HepG2 (cell line): ENCODE data around the gene STEAP3. TPM values are rescaled to one million over a fixed set of nuclear protein-coding genes. Genes with fewer than 3 reads are reported as not detected.

Source experiments
- ATAC-seq: fragments of 200-7000 bp; cut with Tn5 transposase; 3 replicates; pipeline ENCODE4 v1.9.1; 2020; ENCODE audit warnings: mild to moderate bottlenecking, moderate library complexity
- BruUV-seq: library from RNA; stranded (reverse); fragments of 400-500 nt; replicated peaks from 2 replicates; lab custom pipeline; 2021; lab: Mats Ljungman, UMichigan
- CTCF ChIA-PET: fragments of 300-600 bp; formaldehyde crosslinking; extraction: SDS; loops from one replicate; lab custom pipeline; 2021; ENCODE audit warnings: low total read pairs, inconsistent platforms, low intra/inter-chr PET ratio; lab: Yijun Ruan, JAX
- POLR2A ChIA-PET: fragments of 350-600 bp; sonication (Branson Sonifier 250); formaldehyde crosslinking; loops from one replicate; lab custom pipeline; 2020; ENCODE audit warnings: antibody characterized with exemption, inconsistent platforms; lab: Yijun Ruan, JAX
- DNase-seq: peaks from one replicate; pipeline ENCODE4 v3.0.0-alpha.2; 2015; ENCODE audit warnings: low spot score
- FAIRE-seq: peaks from 3 replicates; lab custom pipeline; 2011; peaks lifted over from hg19 to GRCh38; lab: Jason Lieb, UNC
- H2AFZ ChIP-seq: one replicate; pipeline ENCODE4 v1.6.1; 2011; ENCODE audit warnings: low read length, inconsistent platforms
- H3K27ac ChIP-seq: fragments of 300-600 bp; 3 replicates; pipeline ENCODE4 v1.8.0; 2011; ENCODE audit warnings: mixed run types, mild to moderate bottlenecking, mixed read lengths, low read length, inconsistent platforms; ENCODE audit not compliant: insufficient read depth; ENCODE audit errors: extremely low read length
- H3K27me3 ChIP-seq, 2 experiments: fragments of 200-600 bp in 1 of 2; 2 replicates in 1 of 2; 3 replicates in 1 of 2; pipeline versions ENCODE4 v1.6.0 to v1.8.0; 2011; ENCODE audit warnings: low read length in 2 of 2, mild to moderate bottlenecking in 2 of 2, moderate library complexity in 2 of 2, inconsistent platforms in 1 of 2; ENCODE audit not compliant: insufficient read depth in 2 of 2, control insufficient read depth in 1 of 2
- H3K36me3 ChIP-seq, 2 experiments: fragments of 200-600 bp in 1 of 2; replicated peaks in 1 of 2; 2 replicates in 1 of 2; 3 replicates in 1 of 2; pipeline versions ENCODE4 v1.5.1 to v1.8.0; 2011; ENCODE audit warnings: low read length in 2 of 2, inconsistent platforms in 1 of 2; ENCODE audit not compliant: insufficient read depth in 2 of 2, control insufficient read depth in 1 of 2
- H3K4me1 ChIP-seq: 2 replicates; pipeline ENCODE4 v1.5.1; 2012; ENCODE audit warnings: low read length, inconsistent platforms; ENCODE audit not compliant: insufficient read depth
- H3K4me2 ChIP-seq: 2 replicates; pipeline ENCODE4 v1.6.0; 2011; ENCODE audit warnings: low read depth, low read length, inconsistent platforms
- H3K4me3 ChIP-seq, 3 experiments: fragments of 200-600 bp in 1 of 3; sonication (generic), shearing (Covaris generic) in 1 of 3; replicated peaks in 1 of 3; 2 replicates each; pipeline ENCODE4 v1.5.1; 2011 to 2016; ENCODE audit warnings: low read length in 3 of 3, inconsistent platforms in 2 of 3, low read depth in 2 of 3, mild to moderate bottlenecking in 2 of 3, control low read depth in 1 of 3, mixed read lengths in 1 of 3; ENCODE audit not compliant: insufficient read depth in 1 of 3
- H3K79me2 ChIP-seq: one replicate; pipeline ENCODE4 v1.6.1; 2011; ENCODE audit warnings: low read length, inconsistent platforms; ENCODE audit not compliant: insufficient read depth
- H3K9ac ChIP-seq: 2 replicates; pipeline ENCODE4 v1.6.0; 2011; ENCODE audit warnings: mild to moderate bottlenecking, low read depth, low read length, inconsistent platforms; ENCODE audit not compliant: insufficient read depth
- H3K9me3 ChIP-seq: 2 replicates; pipeline ENCODE4 v1.5.1; 2012; ENCODE audit warnings: mild to moderate bottlenecking, low read length
- H4K20me1 ChIP-seq: 2 replicates; pipeline ENCODE4 v1.6.0; 2011; ENCODE audit warnings: inconsistent platforms, mild to moderate bottlenecking, low read length, moderate library complexity; ENCODE audit not compliant: insufficient read depth
- AGO2 ChIP-seq: fragments of 200-400 bp; formaldehyde crosslinking; optimal IDR thresholded peaks from 2 replicates; pipeline ENCODE3; 2017; ENCODE audit warnings: mild to moderate bottlenecking, low read depth, low read length, moderate library complexity
- GTF2F1 ChIP-seq: fragments of 150-350 bp; IDR thresholded peaks from 2 replicates; pipeline ENCODE4 v1.6.1; 2014; ENCODE audit warnings: low read length
- HNRNPH1 ChIP-seq: fragments of 200-400 bp; formaldehyde crosslinking; optimal IDR thresholded peaks from 2 replicates; pipeline ENCODE3; 2017; ENCODE audit warnings: mild to moderate bottlenecking, low read depth, low read length
- KDM4B ChIP-seq: sonication (generic); formaldehyde crosslinking; IDR thresholded peaks from 2 replicates; pipeline ENCODE4 v1.4.0; 2020; ENCODE audit warnings: missing genetic modification reagents
- KDM5B ChIP-seq: sonication (generic); formaldehyde crosslinking; IDR thresholded peaks from 2 replicates; pipeline ENCODE4 v1.4.0; 2020; ENCODE audit warnings: missing genetic modification reagents, mild to moderate bottlenecking, borderline replicate concordance
- MTF1 ChIP-seq: sonication (generic); formaldehyde crosslinking; IDR thresholded peaks from 2 replicates; pipeline ENCODE4 v1.5.0; 2020; ENCODE audit warnings: missing genetic modification reagents
- NFE2L1 ChIP-seq: sonication (generic); formaldehyde crosslinking; IDR thresholded peaks from 2 replicates; pipeline ENCODE4 v1.4.0; 2020; ENCODE audit warnings: missing genetic modification reagents, mild to moderate bottlenecking, borderline replicate concordance
- NFIB ChIP-seq: sonication (generic); formaldehyde crosslinking; IDR thresholded peaks from 2 replicates; pipeline ENCODE4 v1.9.0; 2021; ENCODE audit warnings: missing genetic modification reagents, mild to moderate bottlenecking, borderline replicate concordance
- PLRG1 ChIP-seq: fragments of 450-650 bp; conservative IDR thresholded peaks from 2 replicates; pipeline ENCODE4 v1.6.1; 2016
- SMARCC2 ChIP-seq: fragments of 450-650 bp; IDR thresholded peaks from 2 replicates; pipeline ENCODE4 v1.6.1; 2017; ENCODE audit warnings: antibody characterized with exemption, mild to moderate bottlenecking
- SMYD3 ChIP-seq: sonication (generic); formaldehyde crosslinking; IDR thresholded peaks from 2 replicates; pipeline ENCODE4 v1.8.1; 2023; ENCODE audit warnings: mild to moderate bottlenecking, missing genetic modification reagents
- ZNF282 ChIP-seq: fragments of 450-650 bp; IDR thresholded peaks from 2 replicates; pipeline ENCODE4 v1.6.1; 2018; ENCODE audit not compliant: partially characterized antibody
- ZNF460 ChIP-seq: sonication (generic); formaldehyde crosslinking; IDR thresholded peaks from 2 replicates; pipeline ENCODE4 v1.5.1; 2020; ENCODE audit warnings: missing genetic modification reagents, mild to moderate bottlenecking, borderline replicate concordance
- ZNF616 ChIP-seq: sonication (generic); formaldehyde crosslinking; IDR thresholded peaks from 2 replicates; pipeline ENCODE4 v1.5.0; 2020; ENCODE audit warnings: low read depth, mild to moderate bottlenecking, missing genetic modification reagents
- ZNF703 ChIP-seq: sonication (generic); formaldehyde crosslinking; IDR thresholded peaks from 2 replicates; pipeline ENCODE4 v1.5.1; 2020; ENCODE audit warnings: missing genetic modification reagents, mild to moderate bottlenecking, moderate library complexity, borderline replicate concordance
- ZNF775 ChIP-seq: sonication (generic); formaldehyde crosslinking; IDR thresholded peaks from 2 replicates; pipeline ENCODE4 v1.4.0; 2020; ENCODE audit warnings: missing genetic modification reagents, mild to moderate bottlenecking, moderate library complexity, borderline replicate concordance
- ZZZ3 ChIP-seq: sonication (generic); formaldehyde crosslinking; IDR thresholded peaks from 2 replicates; pipeline ENCODE4 v1.4.0; 2020; ENCODE audit warnings: missing genetic modification reagents, mild to moderate bottlenecking, borderline replicate concordance
- WGBS: methylation state at CpG from one replicate; pipeline ENCODE4 v1.1.6; 2017; ENCODE audit warnings: low lambda C conversion rate; 5-methylcytosine and 5-hydroxymethylcytosine counted together
- in situ Hi-C: cut with HindIII; loops from 2 replicates; pipeline ENCODE4 v1.10.0; 2017; ENCODE audit warnings: low pct_unique_long_range_greater_than_20kb; ENCODE audit not compliant: extremely low pct_ligation_motif_present
- intact Hi-C: fragments of 100-400 bp; cut with micrococcal nuclease; formaldehyde crosslinking; loops from one replicate; pipeline ENCODE4 v1.10.0; 2022; ENCODE audit not compliant: unreplicated experiment
- polyA plus RNA-seq, 8 experiments: library from polyadenylated mRNA; depleted of rRNA in 3 of 8; stranded (reverse) in 7 of 8; unstranded in 1 of 8; fragments of >200 nt; fragmentation: Illumina TruSeq in 4 of 8; extraction: Trizol in 4 of 8; gene quantifications; 2 replicates each; pipeline versions ENCODE4 v1.2.1 to v1.2.3, GENCODE V29; 2011 to 2016; ENCODE audit warnings: low read depth in 4 of 8, missing spikeins in 1 of 8, mixed read lengths in 1 of 8; ENCODE audit not compliant: insufficient read depth in 1 of 8
- total RNA-seq, 5 experiments: library from RNA; depleted of rRNA; stranded (reverse); fragments of >200 nt; fragmentation: Illumina TruSeq; extraction: Trizol; gene quantifications; 2 replicates each; pipeline ENCODE4 v1.2.3, GENCODE V29; 2016; ENCODE audit warnings: low read depth in 1 of 5
- TF ChIP-seq, protein P1 (sequence below): sonication (generic); formaldehyde crosslinking; IDR thresholded peaks from 2 replicates; pipeline ENCODE4 v1.4.0; 2020; ENCODE audit warnings: missing genetic modification reagents
- TF ChIP-seq, protein P2 (sequence below): sonication (generic); formaldehyde crosslinking; IDR thresholded peaks from 2 replicates; pipeline ENCODE4 v1.5.1; 2020; ENCODE audit warnings: missing genetic modification reagents, mild to moderate bottlenecking, borderline replicate concordance
- TF ChIP-seq, protein P3 (sequence below): sonication (generic); formaldehyde crosslinking; IDR thresholded peaks from 2 replicates; pipeline ENCODE4 v1.4.0; 2020; ENCODE audit warnings: missing genetic modification reagents

STEAP3 gene
- total and polyA plus RNA-seq, 2 of the 13 experiments (the other 11 are each of a cell fraction or from before 2014, with no cell fraction given): 7.3 to 21.1 TPM

DNA sequence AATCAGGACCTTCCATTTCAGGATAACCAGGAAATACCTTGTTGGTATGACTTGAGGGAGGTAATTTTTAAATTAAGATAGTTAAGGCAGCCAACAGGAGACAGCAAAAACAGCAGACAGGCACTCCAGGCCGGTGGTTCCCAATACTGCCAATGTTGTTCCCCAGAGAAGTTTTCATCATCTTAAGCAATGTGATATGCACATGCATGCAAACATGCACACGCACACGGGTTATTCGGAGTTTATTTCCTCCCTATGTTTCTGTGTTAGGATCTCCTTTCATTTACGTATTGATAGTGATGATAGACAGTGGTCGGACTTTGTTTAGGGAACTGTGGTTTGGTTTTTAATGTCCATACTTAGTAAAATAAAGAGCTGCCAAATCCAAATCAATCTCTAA, 55.3 kb downstream of the STEAP3 start:
- Histone ChIP-seq H4K20me1 (no peaks in the 10 kb centered on the region), H3K4me2 (no peak overlapping the region), H3K79me2 (no peaks in the 10 kb centered on the region), H3K27me3 (peaks cover 0 to 11% of the 10 kb centered on the region in 2 experiments; a peak in 3 of 5 replicates), H3K27ac (no peak overlapping the region), H3K4me3 (no peak overlapping the region), H3K9me3 (no peaks in the 10 kb centered on the region), H3K4me1 (no peaks in the 10 kb centered on the region), H3K36me3 (no peaks in the 10 kb centered on the region), H3K9ac (no peak overlapping the region), H2AFZ (no peak overlapping the region)
- WGBS: 72% methylated on average over 6 of the region's 6 CpGs
- TF ChIP-seq MTF1 (CRISPR knock-in tag) (no peak), ZZZ3 (CRISPR knock-in tag) (no peak), PLRG1 (no peak), ZNF282 (no peak), NFIB (CRISPR knock-in tag) (no peak), AGO2 (no peak), KDM5B (CRISPR knock-in tag) (no peak), HNRNPH1 (no peak), ZNF703 (CRISPR knock-in tag) (no peak), ZNF775 (CRISPR knock-in tag) (no peak), SMYD3 (no peak), SMARCC2 (no peak), GTF2F1 (no peak), NFE2L1 (CRISPR knock-in tag) (no peak), ZNF616 (CRISPR knock-in tag) (no peak), KDM4B (CRISPR knock-in tag) (no peak), ZNF460 (CRISPR knock-in tag) (no peak)
- TF ChIP-seq, protein P1, sequence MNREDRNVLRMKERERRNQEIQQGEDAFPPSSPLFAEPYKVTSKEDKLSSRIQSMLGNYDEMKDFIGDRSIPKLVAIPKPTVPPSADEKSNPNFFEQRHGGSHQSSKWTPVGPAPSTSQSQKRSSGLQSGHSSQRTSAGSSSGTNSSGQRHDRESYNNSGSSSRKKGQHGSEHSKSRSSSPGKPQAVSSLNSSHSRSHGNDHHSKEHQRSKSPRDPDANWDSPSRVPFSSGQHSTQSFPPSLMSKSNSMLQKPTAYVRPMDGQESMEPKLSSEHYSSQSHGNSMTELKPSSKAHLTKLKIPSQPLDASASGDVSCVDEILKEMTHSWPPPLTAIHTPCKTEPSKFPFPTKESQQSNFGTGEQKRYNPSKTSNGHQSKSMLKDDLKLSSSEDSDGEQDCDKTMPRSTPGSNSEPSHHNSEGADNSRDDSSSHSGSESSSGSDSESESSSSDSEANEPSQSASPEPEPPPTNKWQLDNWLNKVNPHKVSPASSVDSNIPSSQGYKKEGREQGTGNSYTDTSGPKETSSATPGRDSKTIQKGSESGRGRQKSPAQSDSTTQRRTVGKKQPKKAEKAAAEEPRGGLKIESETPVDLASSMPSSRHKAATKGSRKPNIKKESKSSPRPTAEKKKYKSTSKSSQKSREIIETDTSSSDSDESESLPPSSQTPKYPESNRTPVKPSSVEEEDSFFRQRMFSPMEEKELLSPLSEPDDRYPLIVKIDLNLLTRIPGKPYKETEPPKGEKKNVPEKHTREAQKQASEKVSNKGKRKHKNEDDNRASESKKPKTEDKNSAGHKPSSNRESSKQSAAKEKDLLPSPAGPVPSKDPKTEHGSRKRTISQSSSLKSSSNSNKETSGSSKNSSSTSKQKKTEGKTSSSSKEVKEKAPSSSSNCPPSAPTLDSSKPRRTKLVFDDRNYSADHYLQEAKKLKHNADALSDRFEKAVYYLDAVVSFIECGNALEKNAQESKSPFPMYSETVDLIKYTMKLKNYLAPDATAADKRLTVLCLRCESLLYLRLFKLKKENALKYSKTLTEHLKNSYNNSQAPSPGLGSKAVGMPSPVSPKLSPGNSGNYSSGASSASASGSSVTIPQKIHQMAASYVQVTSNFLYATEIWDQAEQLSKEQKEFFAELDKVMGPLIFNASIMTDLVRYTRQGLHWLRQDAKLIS (CRISPR knock-in tag): no peak
- TF ChIP-seq, protein P2, sequence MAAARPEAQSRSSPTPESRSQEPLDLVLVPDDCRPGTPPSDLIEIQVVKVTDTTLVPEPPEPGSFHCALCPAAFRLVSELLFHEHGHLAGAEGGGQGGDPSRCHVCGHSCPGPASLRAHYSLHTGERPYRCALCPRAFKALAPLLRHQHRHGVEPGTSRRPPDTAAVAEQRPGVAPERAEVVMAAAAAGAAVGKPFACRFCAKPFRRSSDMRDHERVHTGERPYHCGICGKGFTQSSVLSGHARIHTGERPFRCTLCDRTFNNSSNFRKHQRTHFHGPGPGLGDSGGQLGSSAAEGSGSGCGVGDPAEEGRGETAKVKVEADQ (CRISPR knock-in tag): no peak
- TF ChIP-seq, protein P3, sequence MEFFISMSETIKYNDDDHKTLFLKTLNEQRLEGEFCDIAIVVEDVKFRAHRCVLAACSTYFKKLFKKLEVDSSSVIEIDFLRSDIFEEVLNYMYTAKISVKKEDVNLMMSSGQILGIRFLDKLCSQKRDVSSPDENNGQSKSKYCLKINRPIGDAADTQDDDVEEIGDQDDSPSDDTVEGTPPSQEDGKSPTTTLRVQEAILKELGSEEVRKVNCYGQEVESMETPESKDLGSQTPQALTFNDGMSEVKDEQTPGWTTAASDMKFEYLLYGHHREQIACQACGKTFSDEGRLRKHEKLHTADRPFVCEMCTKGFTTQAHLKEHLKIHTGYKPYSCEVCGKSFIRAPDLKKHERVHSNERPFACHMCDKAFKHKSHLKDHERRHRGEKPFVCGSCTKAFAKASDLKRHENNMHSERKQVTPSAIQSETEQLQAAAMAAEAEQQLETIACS (CRISPR knock-in tag): no peak
- intact Hi-C loops: no loop called here
- ChIA-PET CTCF (no interaction called here), POLR2A (no interaction called here)
- FAIRE-seq: no peak
- DNase-seq: no peak
- ATAC-seq: no peak
- BruUV-seq: no TSS peak
- in situ Hi-C loops: no loop called here
